Activated T-helper 17 cell treated with anti-CD3 and anti-CD28 coated beads, Interleukin-2, amount 50 U/mL, for 72 hours (primary cell): ENCODE measurements around the gene USP12. TPM values are rescaled to one million over a fixed set of nuclear protein-coding genes. Genes with fewer than 3 reads are reported as not detected.

Experiments used
- ATAC-seq: fragments of 150-1000 bp; cut with Tn5 transposase; replicated peaks from 2 replicates; pipeline ENCODE4 v1.10.0; 2021; ENCODE audit warnings: mild to moderate bottlenecking, moderate library complexity
- H3K27ac Mint-ChIP-seq: one replicate; pipeline ENCODE4 v1.8.0; 2022; ENCODE audit warnings: mixed read lengths
- H3K27me3 Mint-ChIP-seq: one replicate; pipeline ENCODE4 v1.8.0; 2022; ENCODE audit warnings: mixed read lengths
- H3K36me3 Mint-ChIP-seq: one replicate; pipeline ENCODE4 v1.8.0; 2022; ENCODE audit warnings: low read depth, mild to moderate bottlenecking, mixed read lengths
- H3K4me1 Mint-ChIP-seq: one replicate; pipeline ENCODE4 v1.8.0; 2022; ENCODE audit warnings: mixed read lengths
- H3K4me3 Mint-ChIP-seq: one replicate; pipeline ENCODE4 v1.8.0; 2022; ENCODE audit warnings: mild to moderate bottlenecking, mixed read lengths
- H3K9me3 Mint-ChIP-seq: one replicate; pipeline ENCODE4 v1.8.0; 2022; ENCODE audit warnings: mixed read lengths
- total RNA-seq, 2 donors: library from RNA; stranded (reverse); gene quantifications; one replicate each; pipeline ENCODE4 v1.2.3, GENCODE V29; 2022

The USP12 gene
- total RNA-seq, 2 donors from 2014 or later: 65.6 to 77.2 TPM

DNA sequence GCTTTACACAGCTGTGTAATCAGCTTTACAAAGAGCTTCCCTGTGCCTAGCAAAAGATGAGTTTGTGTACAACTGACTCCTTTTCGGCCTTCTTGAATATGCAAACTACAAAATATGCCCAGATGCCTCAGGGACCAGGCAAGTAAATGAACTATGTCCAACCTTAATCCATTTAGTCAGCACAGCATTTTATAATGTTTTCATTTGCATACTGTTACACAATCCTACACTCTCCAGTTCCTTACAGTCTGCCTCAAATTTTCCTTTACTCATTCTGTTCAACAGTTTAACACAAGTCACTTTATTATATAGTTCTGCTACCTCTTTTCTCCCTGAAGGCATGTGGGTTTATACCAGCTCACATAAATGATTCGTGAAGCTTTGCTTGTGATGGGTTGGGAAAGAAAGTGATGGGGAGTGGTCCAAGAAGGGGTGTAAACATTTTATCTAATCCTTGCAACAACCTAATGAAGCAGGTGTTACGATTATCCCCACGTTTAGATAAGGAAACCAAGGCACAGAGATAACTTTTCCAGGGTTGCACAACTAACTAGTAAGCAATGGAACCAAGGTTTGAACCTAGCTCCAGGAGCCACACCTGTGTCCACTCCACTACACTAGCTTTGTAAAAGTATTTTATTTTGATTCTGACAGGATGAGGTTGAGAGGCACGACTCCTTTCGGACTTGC, 3.3 kb upstream of the USP12 start:
- H3K9me3 Mint-ChIP-seq: no peaks in the 10 kb centered on the region
- peaks cover 10% of the 10 kb centered on the region for H3K36me3 Mint-ChIP-seq
- no peak overlapping the region for H3K27ac Mint-ChIP-seq
- peaks cover 18% of the 10 kb centered on the region for H3K4me1 Mint-ChIP-seq
- H3K27me3 Mint-ChIP-seq: peaks cover 4% of the 10 kb centered on the region
- no peak for ATAC-seq
- H3K4me3 Mint-ChIP-seq: no peak overlapping the region

DNA sequence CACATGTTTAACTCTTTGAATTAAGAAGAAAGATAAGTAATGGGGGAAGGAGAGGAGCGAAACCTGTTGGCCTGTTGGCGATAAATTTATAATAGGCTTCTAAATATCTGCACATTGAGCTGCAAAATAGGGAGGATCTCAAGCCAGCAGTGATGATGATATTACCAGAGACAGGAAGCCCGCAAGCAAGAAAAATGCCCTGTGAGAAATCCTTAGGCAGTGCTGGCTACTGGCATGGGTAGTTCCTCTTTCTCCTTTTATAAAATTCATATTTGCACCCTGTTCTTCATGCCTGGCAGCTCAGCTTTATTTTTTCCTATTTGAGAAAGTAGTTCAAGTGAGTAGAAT, 858 bp upstream of the USP12 start:
- H3K4me3 Mint-ChIP-seq: peak overlapping the region; percentile 84

DNA sequence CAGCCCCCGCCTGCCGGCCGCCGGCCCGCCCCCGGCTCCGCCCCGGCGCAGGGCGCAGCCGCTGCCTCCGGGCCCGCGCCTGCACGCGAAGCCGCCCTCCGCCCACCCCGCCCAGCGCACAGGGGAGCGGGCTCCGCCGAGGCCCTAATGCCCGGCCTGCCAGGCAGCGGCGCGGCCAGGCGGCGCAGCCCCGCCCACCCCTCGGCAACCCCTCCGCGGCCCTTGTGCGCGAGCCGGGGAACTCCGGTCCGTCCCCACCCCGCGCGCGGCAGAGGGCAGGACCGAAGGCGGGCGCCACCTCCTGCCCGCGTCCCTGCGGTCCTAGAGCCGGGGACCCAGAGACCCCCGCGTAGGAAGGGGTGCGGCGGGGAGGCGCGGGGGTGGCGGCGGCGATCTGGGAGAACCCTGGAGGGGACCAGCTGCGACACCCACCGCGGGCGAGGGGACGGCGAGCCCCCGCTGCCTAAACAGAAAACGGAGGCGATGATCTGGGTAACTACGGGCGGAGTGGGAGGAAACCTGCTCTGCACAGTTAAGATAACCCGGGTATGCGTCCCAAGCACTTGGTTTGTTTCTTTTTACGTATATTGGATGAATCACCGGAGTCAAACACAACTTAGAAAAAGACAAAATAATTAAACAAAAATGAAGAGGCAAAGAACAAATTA, 350 bp upstream of the USP12 start:
- Mint-ChIP-seq H3K27me3 (no peaks in the 10 kb centered on the region), H3K9me3 (no peaks in the 10 kb centered on the region), H3K27ac (peak overlapping the region; percentile 91), H3K4me3 (peak overlapping the region; percentile 84), H3K36me3 (peaks cover 31% of the 10 kb centered on the region), H3K4me1 (peaks cover 40% of the 10 kb centered on the region)
- ATAC-seq: peak; percentile 77

More for the DNA sequence above, 858 bp upstream of the USP12 start:
- Mint-ChIP-seq H3K27me3 (no peaks in the 10 kb centered on the region), H3K27ac (peak overlapping the region; percentile 91), H3K9me3 (no peaks in the 10 kb centered on the region), H3K36me3 (peaks cover 31% of the 10 kb centered on the region), H3K4me1 (peaks cover 40% of the 10 kb centered on the region)
- no peak for ATAC-seq

DNA sequence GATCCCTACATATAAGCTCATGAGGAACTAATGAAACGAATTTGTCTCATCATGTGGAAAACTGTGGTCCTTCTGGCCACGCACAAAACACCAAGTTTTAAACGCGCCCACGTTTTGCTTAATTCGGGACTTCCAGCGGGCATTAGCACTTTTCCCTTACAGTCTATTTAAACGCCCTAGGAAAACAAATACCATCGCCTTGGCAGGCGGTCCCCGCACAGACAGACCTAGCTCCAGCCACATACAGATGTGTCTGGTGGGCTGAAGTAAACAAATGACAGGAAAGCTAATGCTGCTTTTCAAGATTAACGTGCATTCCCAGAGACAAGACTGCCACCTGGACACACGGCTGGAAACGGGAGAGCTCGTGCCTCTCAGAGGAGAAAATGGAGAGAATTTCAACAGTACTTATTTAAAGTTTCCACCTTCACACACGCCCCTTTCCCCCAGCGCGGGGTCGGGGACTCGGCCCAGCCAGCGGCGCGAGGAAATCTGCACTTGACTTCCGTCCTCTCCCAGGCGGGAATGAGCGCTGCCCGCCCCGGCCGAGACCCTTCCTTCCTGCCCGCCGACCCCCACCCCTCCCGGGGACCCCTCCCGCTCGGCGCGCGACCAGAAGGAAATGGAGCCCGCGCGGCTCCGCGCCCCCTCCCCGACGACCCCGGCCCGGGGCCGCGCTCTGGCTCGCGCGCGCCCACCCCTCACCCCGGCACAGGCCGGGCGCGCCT, 931 bp downstream of the USP12 start:
- Mint-ChIP-seq H3K9me3 (no peaks in the 10 kb centered on the region), H3K27ac (peak overlapping the region; percentile 99), H3K4me1 (peaks cover 47% of the 10 kb centered on the region), H3K4me3 (peak overlapping the region; percentile 93), H3K36me3 (peaks cover 31% of the 10 kb centered on the region), H3K27me3 (no peaks in the 10 kb centered on the region)
- ATAC-seq: peak; percentile 16

DNA sequence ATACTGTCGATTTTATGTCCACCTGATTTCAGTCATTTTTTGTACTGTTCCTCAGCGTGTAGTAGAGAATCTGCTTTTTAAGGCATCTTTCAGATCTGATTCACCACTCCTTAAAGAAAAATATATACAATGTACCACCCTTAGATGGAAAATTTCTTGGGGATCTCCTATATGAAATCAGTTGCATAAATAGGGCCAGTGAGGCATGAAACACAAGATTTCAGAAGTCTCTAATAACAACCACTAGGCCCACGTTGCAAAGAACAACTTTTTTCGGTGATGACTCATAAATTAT, 1.4 kb downstream of the USP12 start:
- Mint-ChIP-seq H3K4me1 (peaks cover 51% of the 10 kb centered on the region), H3K27me3 (no peaks in the 10 kb centered on the region), H3K9me3 (no peaks in the 10 kb centered on the region), H3K27ac (peak overlapping the region; percentile 99), H3K36me3 (peaks cover 31% of the 10 kb centered on the region), H3K4me3 (peak overlapping the region; percentile 93)
- peak; percentile 58 for ATAC-seq

DNA sequence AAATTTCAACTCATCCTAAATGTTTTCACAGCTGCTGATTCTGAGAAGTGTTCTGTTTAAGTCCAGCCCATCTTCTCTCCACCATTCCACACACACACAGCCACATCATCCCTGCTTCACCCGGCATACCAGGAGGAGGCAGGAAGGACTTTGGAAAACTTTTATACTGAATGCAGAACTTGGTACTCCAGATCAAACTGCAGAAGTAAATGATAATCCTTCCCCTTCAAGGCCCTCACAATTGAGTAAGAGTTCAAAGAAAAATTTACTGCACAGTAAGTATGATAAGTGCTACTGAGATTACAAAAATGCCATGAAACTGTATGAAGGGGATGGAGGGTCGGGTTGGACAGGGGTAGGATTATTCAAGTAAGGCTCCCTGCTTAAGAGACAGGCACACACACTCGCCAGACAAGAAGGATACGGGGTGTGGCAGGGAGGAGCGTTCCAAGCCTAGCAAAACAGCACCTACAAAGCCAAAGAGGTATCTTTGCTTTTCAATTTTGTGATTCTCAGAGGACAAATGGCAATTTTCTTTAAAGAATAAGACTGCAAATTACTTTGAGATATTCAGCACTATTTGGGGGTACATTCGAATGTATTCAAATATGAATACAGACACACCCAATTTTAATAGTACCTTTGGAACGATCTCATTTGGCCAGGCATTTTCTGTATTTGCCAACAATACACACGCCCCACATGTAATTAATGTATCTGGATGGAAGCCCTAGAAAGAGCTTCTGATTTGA, 2.5 kb downstream of the USP12 start:
- Mint-ChIP-seq H3K27ac (peak overlapping the region; percentile 99), H3K27me3 (no peaks in the 10 kb centered on the region), H3K4me1 (peaks cover 47% of the 10 kb centered on the region), H3K4me3 (peak overlapping the region; percentile 93), H3K36me3 (peaks cover 37% of the 10 kb centered on the region), H3K9me3 (no peaks in the 10 kb centered on the region)
- no peak for ATAC-seq

DNA sequence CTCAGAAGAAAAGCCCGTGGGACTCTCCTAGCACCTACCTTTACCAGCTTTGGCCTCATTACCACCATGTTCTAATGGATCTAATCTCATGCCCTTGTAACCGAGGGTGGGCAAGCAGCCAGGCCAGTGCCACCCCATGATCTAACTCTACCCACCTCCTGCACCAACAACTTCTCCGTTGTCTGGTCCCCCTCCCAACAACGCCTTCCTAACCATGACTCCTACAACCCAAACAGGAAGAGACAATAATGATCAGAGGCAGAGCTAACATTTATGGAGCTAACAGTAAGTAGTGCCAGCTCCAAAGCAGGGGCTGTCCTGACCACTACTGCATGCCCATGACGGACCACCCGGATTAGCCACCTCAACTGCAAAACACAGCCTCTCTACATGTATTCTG, 3.5 kb downstream of the USP12 start:
- ATAC-seq: no peak
- no peaks in the 10 kb centered on the region for H3K9me3 Mint-ChIP-seq
- H3K27ac Mint-ChIP-seq: peak overlapping the region; percentile 99
- no peaks in the 10 kb centered on the region for H3K27me3 Mint-ChIP-seq
- H3K36me3 Mint-ChIP-seq: peaks cover 47% of the 10 kb centered on the region
- peaks cover 49% of the 10 kb centered on the region for H3K4me1 Mint-ChIP-seq
- H3K4me3 Mint-ChIP-seq: peak overlapping the region; percentile 93

DNA sequence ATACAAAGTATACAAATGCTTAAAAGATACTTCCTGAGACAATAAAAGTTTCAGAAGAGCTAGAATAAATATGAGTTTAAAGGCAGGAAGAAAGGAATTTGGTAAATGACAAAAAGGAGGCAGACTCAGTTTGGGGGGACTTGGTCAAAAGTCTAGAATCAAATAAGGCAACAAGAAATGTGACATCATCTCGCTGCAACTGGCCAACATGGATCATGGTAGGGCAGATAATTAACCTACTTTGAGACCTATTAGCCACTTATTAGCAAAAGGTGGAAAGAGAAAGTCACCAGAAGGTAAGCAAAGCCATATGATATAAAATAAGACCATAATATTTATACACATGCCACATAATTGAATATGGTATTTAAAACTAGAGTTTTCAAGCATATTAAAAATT, 5.3 kb downstream of the USP12 start:
- Mint-ChIP-seq H3K27ac (peak overlapping the region; percentile 20), H3K27me3 (no peaks in the 10 kb centered on the region), H3K4me3 (peak overlapping the region; percentile 46), H3K9me3 (no peaks in the 10 kb centered on the region), H3K36me3 (peaks cover 52% of the 10 kb centered on the region), H3K4me1 (peaks cover 60% of the 10 kb centered on the region)
- ATAC-seq: no peak

DNA sequence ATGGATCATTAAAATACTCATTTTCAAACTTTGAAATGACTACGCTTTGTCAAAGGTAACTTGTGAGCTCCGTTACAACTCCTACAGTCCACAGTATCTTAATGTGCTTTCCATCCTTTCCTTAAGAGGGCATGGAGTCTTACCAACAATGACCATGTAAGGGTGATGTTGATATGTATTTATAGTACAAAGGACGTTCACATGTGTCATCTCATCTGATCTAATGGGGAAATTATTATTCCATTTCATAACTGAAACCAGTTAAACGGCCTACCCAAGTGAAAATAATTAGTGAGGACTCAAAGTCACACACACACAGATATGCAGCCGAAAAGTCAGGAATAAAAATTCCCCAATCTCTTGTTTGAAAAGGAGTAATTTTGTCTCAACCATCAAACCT, 9.6 kb downstream of the USP12 start:
- no peaks in the 10 kb centered on the region for H3K27me3 Mint-ChIP-seq

DNA sequence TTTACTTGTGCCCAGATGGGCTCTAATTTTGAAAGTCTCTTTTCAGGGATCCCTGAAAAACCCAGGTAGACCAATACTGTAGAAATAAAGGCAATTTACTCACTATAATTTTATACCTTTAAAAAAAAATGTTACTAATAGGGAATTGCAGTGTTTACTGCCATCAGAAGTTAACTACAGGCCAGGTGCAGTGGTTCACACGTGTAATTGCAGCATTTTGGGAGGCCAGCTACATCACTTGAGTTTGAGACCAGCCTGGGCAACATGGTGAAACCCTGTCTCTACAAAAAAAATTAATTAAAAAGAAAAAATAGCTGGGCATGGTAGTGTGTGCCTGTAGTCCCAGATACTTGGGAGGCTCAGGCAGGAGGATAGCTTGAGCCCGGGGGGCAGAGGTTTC, 10.2 kb downstream of the USP12 start:
- H3K27me3 Mint-ChIP-seq: no peaks in the 10 kb centered on the region
- peaks cover 53% of the 10 kb centered on the region for H3K36me3 Mint-ChIP-seq
- H3K9me3 Mint-ChIP-seq: peaks cover 3% of the 10 kb centered on the region
- no peak for ATAC-seq
- H3K4me3 Mint-ChIP-seq: peak overlapping the region; percentile 47
- H3K27ac Mint-ChIP-seq: no peak overlapping the region
- H3K4me1 Mint-ChIP-seq: peaks cover 48% of the 10 kb centered on the region

More for the DNA sequence above, 9.6 kb downstream of the USP12 start:
- peak overlapping the region; percentile 25 for H3K4me3 Mint-ChIP-seq
- ATAC-seq: peak; percentile 59
- peaks cover 3% of the 10 kb centered on the region for H3K9me3 Mint-ChIP-seq
- H3K27ac Mint-ChIP-seq: no peak overlapping the region
- H3K4me1 Mint-ChIP-seq: peaks cover 50% of the 10 kb centered on the region
- H3K36me3 Mint-ChIP-seq: peaks cover 48% of the 10 kb centered on the region

DNA sequence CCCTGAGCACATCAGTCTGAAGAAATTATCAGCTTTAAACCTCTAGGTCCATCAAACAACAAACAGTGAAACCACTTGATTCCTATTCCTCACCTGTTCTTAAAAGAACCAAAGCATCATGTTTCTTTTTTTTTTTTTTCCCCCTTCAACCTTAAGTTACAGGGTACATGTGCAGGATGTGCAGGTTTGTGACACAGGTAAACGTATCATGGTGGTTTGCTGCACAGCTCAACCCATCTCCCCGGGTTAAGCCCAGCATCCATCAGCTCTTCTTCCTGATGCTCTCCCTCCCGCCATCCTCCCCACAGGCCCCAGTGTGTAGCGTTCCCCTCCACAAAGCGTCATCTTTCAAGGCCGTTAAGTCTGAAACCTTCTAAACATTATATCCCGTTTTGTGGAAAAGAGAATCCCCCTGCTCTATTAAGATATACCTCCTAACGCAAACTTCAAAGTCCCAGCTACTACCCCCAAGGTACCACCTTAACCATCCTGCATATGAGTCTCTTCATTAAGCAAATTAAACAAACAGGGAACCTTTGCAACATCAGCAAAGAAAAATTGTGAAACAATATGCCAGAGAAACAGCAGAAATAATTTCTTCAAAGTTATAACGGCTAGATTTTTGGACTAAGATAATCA, 10.8 kb downstream of the USP12 start:
- peak overlapping the region; percentile 47 for H3K4me3 Mint-ChIP-seq
- ATAC-seq: no peak
- H3K4me1 Mint-ChIP-seq: peaks cover 43% of the 10 kb centered on the region
- H3K27me3 Mint-ChIP-seq: no peaks in the 10 kb centered on the region
- no peak overlapping the region for H3K27ac Mint-ChIP-seq
- H3K36me3 Mint-ChIP-seq: peaks cover 60% of the 10 kb centered on the region
- H3K9me3 Mint-ChIP-seq: peaks cover 3% of the 10 kb centered on the region

DNA sequence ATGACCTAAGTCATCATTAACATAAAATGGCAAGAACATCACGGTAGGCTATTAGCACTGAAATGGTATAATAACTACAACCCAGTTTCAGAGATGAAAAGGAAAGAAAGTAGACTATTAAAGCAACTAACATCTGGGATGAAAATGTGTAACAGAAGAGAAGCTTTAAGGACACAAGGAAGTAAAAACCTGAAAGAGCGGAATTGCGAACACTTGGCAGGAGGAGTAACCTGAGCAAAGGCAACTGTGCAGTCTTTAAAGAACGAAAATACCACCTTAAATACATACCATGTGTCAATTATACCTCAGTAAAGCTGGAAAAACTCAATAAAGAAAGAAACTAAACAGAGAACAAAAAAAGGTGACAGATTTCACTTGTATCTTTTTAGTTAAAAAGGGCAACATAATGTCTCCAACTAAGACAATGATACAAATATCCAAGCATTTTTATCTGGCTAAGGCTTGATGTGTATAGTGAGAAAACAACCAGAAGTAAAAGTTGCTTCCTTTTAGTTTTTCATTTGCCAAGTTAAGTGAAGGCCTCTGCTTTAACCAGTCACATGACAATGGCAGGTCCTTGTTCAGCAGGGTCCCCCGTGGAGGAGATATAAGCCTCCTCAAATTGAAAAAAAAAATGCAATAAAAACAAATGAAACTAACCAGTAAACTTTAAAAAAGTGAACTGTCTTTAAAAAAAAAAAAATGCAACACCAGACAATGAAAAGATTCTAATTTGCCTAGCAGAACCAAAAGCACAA, 11.6 kb downstream of the USP12 start:
- Mint-ChIP-seq H3K4me3 (peak overlapping the region; percentile 47), H3K9me3 (peaks cover 3% of the 10 kb centered on the region), H3K4me1 (peaks cover 38% of the 10 kb centered on the region), H3K27ac (no peak overlapping the region), H3K36me3 (peaks cover 60% of the 10 kb centered on the region), H3K27me3 (no peaks in the 10 kb centered on the region)
- no peak for ATAC-seq

DNA sequence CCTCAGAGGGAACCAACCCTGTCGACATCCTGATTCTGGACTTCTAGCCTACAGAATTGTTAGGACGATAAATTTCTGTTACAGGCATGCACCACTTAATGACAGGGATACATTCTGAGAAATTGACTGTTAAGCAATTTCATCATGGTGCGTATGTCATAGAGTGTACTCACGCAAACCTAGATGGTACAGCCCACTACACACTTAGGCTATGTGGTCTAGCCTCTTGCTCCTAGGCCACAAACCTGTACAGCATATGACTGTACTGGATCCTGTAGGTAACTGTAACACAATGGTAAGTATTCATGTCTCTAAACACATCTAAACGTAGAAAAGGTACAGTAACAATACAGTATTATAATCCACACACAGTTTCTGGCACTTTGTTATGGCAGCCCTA, 13.3 kb downstream of the USP12 start:
- Mint-ChIP-seq H3K9me3 (peaks cover 3% of the 10 kb centered on the region), H3K36me3 (peaks cover 47% of the 10 kb centered on the region), H3K27me3 (no peaks in the 10 kb centered on the region), H3K4me1 (peaks cover 43% of the 10 kb centered on the region), H3K27ac (no peak overlapping the region), H3K4me3 (no peak overlapping the region)
- no peak for ATAC-seq
